Glutamatergic neuron (in vitro differentiated cells): Measurements from ENCODE around the gene HOXB1. TPM values are rescaled to one million over a fixed set of nuclear protein-coding genes. Genes with fewer than 3 reads are reported as not detected.

ENCODE experiments used
- DNase-seq: peaks from one replicate; pipeline ENCODE4 v3.0.0; 2022
- H3K27ac Mint-ChIP-seq: one replicate; pipeline ENCODE4 v1.8.0; 2020; ENCODE audit warnings: mild to moderate bottlenecking, mixed read lengths, inconsistent platforms; ENCODE audit not compliant: unreplicated experiment
- H3K27me3 Mint-ChIP-seq: one replicate; pipeline ENCODE4 v1.8.0; 2020; ENCODE audit warnings: mild to moderate bottlenecking, moderate library complexity, mixed read lengths, inconsistent platforms; ENCODE audit not compliant: unreplicated experiment
- H3K36me3 Mint-ChIP-seq: one replicate; pipeline ENCODE4 v1.8.0; 2020; ENCODE audit warnings: mild to moderate bottlenecking, mixed read lengths, inconsistent platforms; ENCODE audit not compliant: unreplicated experiment
- H3K4me1 Mint-ChIP-seq: one replicate; pipeline ENCODE4 v1.8.0; 2020; ENCODE audit warnings: mild to moderate bottlenecking, low read depth, mixed read lengths, inconsistent platforms; ENCODE audit not compliant: unreplicated experiment
- H3K4me3 Mint-ChIP-seq: one replicate; pipeline ENCODE4 v1.8.0; 2020; ENCODE audit warnings: mild to moderate bottlenecking, mixed read lengths, inconsistent platforms; ENCODE audit not compliant: unreplicated experiment
- H3K9me3 Mint-ChIP-seq: one replicate; pipeline ENCODE4 v1.8.0; 2020; ENCODE audit warnings: mild to moderate bottlenecking, moderate library complexity, mixed read lengths, inconsistent platforms; ENCODE audit not compliant: unreplicated experiment
- total RNA-seq: library from RNA; stranded (reverse); fragmentation: NEBNext Ultra II Directional; extraction: Animal tissue kit (Norgen Biotek cat#: 25700); gene quantifications from one replicate; pipeline ENCODE4 v1.2.1, GENCODE V29; 2021; ENCODE audit not compliant: unreplicated experiment
- TF ChIP-seq, protein P1 (sequence below): fragments of 200-600 bp; sonication (generic); IDR thresholded peaks from one replicate; pipeline ENCODE4 v1.5.0; 2021; ENCODE audit not compliant: partially characterized antibody, unreplicated experiment

Gene HOXB1
- total RNA-seq, 1 donor from 2014 or later = not detected

DNA sequence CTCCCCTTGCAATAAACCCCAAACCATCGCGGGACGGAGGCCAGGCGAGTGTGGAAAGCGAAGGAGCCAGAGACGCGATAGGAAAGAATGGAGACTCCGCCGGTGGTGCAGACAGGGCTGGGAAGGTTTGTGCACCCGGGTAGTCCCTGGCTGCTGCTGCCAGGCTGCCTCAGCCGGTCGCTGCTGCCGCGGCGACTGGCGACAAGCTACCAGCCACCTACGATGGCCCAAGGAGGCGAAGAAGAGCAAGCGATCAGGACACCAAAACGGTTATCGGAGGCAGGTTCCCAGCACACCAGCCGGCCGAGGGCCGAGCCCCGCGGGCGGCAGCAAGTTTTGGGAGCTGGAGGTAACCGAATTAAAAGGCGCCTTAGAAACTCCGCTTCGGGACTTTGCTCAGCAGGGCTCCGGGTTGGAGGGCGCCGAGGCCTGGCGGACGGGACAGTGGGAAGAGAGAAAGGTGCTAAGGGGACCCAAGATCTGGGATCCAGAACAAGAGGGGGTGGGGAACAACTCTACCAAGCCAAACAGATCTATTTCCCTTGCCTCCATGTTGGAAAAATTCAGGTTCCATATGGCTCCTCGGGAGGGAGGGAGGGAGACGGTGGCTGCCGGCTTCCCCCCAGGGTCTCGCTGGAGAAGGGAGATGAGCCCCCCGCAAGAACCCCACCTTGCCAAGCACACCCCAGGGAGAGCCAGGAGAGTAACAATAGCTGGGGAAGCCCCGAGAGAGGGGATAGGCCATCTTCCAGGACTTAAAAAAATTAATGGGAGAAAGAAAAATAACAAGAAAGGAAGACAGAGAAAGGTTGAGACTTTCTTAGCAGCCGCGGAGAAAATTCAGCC lies 23.8 kb upstream of the HOXB1 start:
- Mint-ChIP-seq H3K27ac (no peak overlapping the region), H3K36me3 (no peaks in the 10 kb centered on the region), H3K9me3 (peaks cover 11% of the 10 kb centered on the region), H3K27me3 (peaks cover 54% of the 10 kb centered on the region), H3K4me1 (peaks cover 7% of the 10 kb centered on the region), H3K4me3 (peak overlapping the region; percentile 57)
- DNase-seq = peak; percentile 30
- TF ChIP-seq, protein P1, sequence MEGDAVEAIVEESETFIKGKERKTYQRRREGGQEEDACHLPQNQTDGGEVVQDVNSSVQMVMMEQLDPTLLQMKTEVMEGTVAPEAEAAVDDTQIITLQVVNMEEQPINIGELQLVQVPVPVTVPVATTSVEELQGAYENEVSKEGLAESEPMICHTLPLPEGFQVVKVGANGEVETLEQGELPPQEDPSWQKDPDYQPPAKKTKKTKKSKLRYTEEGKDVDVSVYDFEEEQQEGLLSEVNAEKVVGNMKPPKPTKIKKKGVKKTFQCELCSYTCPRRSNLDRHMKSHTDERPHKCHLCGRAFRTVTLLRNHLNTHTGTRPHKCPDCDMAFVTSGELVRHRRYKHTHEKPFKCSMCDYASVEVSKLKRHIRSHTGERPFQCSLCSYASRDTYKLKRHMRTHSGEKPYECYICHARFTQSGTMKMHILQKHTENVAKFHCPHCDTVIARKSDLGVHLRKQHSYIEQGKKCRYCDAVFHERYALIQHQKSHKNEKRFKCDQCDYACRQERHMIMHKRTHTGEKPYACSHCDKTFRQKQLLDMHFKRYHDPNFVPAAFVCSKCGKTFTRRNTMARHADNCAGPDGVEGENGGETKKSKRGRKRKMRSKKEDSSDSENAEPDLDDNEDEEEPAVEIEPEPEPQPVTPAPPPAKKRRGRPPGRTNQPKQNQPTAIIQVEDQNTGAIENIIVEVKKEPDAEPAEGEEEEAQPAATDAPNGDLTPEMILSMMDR = no peak

DNA sequence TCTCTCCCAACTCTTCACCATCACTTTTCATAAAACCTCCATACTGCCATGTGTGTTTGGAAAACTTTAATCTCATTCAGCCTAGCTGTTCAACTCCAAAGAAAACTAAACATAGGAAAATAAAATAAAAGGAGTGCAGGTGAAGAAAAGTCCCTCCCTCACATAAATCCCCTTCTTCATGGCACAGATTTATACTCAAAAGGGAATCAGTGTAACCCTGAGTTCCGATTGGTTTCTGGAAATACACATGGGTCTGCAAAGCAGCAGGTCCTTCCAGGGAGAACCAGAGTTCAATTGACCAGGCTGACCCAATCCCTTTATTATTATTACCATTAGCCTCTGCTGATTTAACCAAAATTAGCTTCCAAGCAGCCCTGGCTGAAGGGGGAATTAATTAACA lies 23.0 kb upstream of the HOXB1 start:
- no peak overlapping the region for H3K4me3 Mint-ChIP-seq
- H3K27me3 Mint-ChIP-seq = peaks cover 50% of the 10 kb centered on the region
- H3K36me3 Mint-ChIP-seq = no peaks in the 10 kb centered on the region
- H3K27ac Mint-ChIP-seq = no peak overlapping the region
- H3K9me3 Mint-ChIP-seq = peaks cover 10% of the 10 kb centered on the region
- peaks cover 7% of the 10 kb centered on the region for H3K4me1 Mint-ChIP-seq
- DNase-seq = no peak
- TF ChIP-seq, protein P1 = no peak

DNA sequence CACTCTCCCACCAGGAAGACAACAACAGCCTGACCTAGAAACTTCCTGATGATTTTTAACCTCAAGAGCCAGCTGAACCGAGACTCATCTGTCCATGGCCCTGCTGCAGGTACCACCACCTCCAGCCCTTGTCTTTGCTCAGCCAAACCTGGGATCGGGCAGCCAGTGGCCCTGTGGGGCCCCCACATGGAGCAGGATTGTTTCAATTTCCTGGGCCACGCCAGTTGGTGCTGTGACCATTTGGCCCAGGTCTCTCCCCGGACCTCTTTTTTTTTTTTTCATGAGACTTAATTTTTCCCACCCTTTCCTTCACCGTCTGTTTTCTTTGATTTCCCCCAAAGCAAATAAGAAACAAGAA lies 22.4 kb upstream of the HOXB1 start:
- TF ChIP-seq, protein P1 = no peak
- Mint-ChIP-seq H3K27me3 (peaks cover 47% of the 10 kb centered on the region), H3K27ac (no peak overlapping the region), H3K36me3 (no peaks in the 10 kb centered on the region), H3K4me3 (no peak overlapping the region), H3K4me1 (peaks cover 7% of the 10 kb centered on the region), H3K9me3 (peaks cover 11% of the 10 kb centered on the region)
- DNase-seq = no peak

DNA sequence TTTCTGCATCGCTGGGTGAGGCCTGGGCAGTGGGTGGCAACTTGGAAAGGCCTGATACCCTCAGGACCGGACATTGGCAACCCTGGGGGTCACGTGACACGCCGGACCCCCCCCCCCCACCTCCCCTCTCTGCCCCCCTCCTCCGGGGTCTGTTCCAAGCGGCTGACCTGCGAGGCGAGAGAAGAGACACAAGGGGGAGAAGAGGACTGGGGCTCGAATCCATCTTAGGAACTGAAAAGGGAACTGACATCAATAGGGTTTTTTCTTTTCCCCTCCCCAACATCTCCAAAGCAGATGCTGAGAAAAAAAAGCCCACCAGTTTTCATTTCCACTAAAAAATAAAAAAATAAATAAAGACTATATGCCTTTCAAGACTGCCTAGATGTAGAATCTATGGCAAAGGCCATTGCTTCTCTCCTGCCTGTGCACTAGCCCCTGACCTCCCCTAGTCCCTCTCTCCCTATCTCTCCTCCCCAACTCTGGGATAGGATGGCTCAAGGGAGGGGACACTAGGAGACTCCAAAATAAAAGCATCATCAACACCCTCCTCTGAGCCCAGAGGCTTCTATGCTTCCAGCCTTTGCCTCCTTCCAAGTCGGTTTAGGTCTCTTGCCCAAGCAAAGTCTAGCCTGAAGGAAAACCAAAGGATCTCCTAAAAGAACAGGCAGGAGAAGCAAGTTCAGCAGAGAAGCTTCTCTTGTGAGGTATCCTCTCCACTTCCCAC lies 21.8 kb upstream of the HOXB1 start:
- Mint-ChIP-seq H3K27ac (no peak overlapping the region), H3K4me1 (peaks cover 9% of the 10 kb centered on the region)
- DNase-seq = no peak

More for the DNA sequence above, 21.8 kb upstream of the HOXB1 start:
- peaks cover 44% of the 10 kb centered on the region for H3K27me3 Mint-ChIP-seq
- peaks cover 11% of the 10 kb centered on the region for H3K9me3 Mint-ChIP-seq
- no peaks in the 10 kb centered on the region for H3K36me3 Mint-ChIP-seq
- H3K4me3 Mint-ChIP-seq = no peak overlapping the region
- TF ChIP-seq, protein P1 = no peak
